Urothelium cell line (cell line): ENCODE data around the gene DPF1.

ENCODE experiments used
- DNase-seq: peaks from one replicate; pipeline ENCODE4 v3.0.0; 2011; ENCODE audit warnings: low spot score, mixed read lengths
- FAIRE-seq: peaks from 2 replicates; lab custom pipeline; 2011; peaks lifted over from hg19 to GRCh38; lab: Jason Lieb, UNC

Gene DPF1

DNA sequence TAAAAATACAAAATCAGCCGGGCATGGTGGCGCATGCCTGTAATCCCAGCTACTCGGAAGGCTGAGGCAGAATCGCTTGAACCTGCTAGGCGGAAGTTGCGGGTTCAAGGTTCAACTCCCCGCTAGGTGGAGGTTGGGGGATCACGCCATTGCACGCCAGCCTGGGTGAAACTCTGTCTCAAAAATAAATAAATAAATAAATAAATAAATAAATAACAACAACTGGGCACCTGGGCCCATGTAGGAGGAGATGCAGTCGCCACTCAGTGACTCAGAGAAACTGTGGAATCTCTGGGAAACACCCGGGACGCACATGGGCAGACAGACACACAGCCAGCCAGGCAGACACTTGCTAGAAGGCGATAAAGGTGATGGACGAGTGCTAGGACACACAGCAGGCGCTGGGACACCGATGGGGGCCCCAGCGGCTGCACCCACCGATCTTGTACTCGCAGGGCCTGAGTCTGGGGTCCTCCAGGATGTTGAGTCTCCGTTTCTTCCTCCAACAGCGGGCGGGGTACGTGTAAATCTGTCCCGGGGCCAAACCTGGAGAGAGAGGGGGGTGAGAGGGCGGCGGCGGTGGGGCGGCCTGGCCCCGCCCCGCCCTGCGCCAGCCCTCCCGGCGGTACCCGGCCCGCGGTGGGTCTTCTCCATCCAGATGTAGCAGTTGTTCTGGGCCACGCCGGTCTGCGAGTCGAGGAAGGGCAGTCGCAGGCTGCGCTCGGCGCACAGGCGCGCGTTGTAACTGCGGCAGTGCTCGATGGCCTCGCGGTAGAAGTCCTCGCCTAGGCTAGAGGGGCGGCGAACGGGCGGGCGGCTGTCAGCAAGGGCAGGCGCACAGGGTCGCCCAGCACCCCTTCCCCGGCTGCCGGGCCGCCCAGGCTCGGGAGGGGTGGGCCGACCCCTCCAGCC, 1.8 kb downstream of the DPF1 start:
- DNase-seq (no peak), FAIRE-seq (no peak)

DNA sequence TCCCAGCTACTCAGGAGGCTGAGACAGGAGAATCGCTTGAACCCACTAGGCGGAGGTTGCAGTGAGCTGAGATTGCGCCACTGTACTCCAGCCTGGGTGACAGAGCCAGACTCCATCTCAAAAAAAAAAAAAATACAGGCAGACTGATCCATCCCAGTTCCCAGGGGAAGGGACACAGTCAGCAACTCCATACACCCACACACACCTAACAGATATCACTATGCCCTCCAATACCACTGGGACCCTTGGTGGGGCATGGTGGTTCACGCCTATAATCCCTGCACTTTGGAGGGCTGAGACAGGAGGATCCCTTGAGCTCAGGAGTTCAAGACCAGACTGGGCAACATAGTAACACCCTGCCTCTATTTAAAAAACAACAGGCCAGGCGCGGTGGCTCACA, 2.6 kb downstream of the DPF1 start:
- FAIRE-seq (no peak), DNase-seq (no peak)

DNA sequence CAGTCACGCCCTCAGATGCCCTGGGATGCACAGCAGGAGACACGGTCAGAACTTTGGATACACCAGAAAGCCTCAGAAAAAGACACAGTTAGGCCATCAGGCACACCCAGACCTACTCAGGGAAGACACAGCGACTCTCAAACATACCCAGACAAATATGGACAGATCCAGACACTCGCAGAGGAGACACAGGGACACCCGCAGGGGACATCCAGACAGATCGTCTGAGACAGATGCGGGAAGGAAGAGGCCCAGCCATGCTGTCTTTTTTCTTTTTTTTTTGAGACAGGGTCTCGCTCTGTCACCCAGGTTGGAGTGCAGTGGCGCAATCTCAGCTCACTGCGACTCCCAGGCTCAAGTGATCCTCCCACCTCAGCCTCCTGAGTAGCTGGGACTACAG, 4.8 kb downstream of the DPF1 start:
- FAIRE-seq (no peak), DNase-seq (no peak)

DNA sequence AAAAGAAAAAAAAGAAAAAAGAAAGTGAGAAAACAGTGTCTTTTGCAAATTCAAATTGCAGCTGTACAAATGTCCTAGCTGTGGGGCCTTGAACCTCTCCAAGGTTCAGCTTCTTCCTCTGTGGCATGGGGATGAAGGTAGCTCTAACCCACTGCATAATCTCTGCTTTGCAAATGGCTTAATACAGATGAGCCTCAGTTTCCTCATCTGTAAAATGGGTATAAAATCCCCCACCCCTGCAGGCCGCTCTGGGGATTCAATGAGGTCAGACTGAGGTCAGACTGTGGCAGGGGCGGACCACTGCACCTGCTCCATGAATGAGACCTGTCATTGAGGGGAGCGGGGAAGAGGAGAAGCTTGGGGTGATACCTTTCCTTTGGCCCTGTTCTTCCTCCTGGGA, 5.8 kb downstream of the DPF1 start:
- DNase-seq: no peak
- no peak for FAIRE-seq

- FAIRE-seq: no peak
- DNase-seq: no peak
Observed at GRCh38 chr19:38216785-38217641, 7.0 kb downstream of the DPF1 start.

GRCh38 chr19:38213911-38214625, 10.0 kb downstream of the DPF1 start:
- DNase-seq (peak; percentile 83), FAIRE-seq (peak; percentile 89)

DNA sequence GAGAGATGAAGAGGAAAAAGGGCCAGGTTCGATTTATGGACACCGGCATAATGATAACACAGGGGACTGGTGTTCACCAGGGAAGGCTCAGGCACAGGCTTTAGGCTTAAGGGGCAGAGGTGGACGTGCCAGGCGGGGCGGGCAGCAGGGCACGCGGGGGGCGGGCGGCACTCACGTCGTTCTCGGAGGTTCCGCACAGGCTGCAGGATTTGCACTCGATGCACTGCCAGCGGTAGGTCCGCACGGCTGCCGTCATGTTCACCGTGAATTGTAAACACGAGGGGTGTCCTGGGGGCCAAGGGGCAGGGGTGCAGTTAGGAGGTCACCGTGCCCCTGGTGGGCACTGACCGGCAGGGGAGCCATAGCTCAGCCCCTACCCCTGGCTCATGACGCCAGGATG, 10.6 kb downstream of the DPF1 start:
- DNase-seq: no peak
- no peak for FAIRE-seq

DNA sequence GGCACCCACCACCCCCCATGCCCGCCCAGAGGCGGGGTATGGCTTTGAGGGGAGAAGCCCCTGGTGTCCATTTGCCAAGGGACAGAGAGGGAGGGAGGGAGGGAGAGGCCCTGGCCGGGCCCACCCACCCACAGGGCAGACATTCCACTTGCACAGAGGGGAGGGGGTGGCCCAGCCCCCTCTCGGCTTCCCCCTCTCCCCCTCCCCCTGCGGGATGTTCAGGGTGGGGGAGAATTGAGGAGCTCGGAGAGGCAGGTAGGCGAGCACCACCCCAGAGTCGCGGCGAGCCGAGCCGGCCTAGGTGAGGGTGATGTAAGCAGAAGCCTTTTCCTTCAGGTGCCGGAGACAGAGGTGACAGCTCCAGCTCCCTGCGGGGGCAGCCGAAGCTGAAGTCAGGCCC, 12.3 kb downstream of the DPF1 start:
- FAIRE-seq (no peak), DNase-seq (no peak)

DNA sequence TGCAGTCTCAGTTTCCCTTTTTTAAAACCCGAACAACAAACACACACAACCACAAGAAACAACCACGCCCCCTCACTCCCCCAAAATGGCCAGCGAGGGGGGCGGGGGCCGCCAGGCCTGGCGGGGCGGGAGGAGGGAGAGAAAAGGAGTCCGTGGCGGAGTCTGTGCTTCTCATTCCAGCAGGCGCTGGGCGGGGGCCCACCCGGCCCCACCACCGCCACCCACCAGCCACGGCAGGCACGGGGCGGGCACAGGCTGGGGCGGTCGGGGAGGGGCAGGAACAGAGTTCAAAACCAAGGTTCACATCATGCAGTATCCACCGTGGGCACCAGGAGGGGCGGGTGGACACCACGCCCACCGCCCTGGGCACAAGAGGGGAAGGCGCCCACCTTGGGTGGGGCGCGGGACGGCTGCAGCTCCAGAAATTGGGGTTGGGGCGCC, 12.9 kb downstream of the DPF1 start:
- DNase-seq: no peak
- no peak for FAIRE-seq

DNA sequence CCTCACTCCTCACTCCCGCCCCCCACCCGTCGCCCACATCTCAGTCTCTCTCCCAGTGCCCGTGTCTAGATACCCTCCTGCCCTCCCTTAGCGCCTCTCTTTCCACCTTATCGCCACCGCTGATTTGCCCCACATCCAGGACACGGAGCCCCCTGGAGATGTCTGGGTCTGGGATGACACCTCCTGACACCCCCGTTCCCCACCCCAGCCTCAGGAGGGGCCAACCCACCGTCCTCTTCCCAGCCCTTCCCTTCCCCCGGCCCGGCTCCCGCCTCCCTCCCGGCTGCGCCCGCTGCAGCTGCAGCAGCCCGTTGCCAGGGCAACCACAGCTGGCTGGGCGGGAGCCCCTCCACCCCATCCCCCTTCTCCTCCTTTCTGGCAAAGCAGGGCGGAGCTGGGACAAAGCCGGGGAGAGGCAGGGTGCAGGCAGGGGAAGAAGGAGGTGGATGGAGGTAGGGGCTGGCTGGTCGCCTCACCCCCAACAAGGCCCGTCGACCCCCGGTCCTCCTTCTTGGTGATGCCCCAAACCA, 13.5 kb downstream of the DPF1 start:
- no peak for DNase-seq
- no peak for FAIRE-seq

DNA sequence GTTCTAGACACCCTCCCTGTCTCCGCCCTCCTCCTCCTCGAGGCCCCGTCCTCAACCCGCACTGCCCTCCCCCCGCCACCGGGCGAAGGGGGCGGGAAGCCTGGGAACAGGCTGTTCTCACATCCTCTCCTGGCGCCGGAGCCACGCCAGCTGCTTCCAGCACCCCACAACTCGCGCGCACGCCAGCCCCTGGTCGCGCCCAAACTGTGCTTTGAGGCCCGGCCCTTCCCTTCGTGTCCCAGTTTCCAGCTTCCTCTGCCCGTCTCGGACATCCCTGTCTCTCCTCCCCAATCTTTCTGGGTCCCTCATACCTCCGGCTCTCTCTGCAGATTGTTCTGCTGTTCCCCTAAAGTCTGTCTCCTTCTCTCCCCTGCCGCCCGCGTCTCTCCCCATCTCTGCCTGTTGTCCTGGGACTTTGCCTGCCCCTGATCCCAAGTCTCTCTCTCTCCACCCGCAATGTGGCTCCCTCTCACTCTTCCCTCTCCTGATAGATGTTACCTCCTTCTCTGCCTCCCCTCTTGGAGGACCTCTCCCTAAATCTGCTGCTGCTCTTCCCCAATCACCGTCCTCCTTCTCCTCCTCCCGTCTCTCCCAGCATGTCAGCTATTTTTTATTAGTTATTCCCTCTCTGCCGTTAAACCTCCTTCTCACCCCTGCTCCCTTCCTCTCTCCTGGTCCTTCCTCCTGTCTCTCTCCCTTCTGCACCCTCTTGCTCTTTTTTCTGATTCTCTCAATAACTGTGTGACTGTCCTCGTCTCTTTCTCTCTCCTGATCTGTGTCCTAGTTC, 14.2 kb downstream of the DPF1 start:
- DNase-seq: no peak
- no peak for FAIRE-seq

DNA sequence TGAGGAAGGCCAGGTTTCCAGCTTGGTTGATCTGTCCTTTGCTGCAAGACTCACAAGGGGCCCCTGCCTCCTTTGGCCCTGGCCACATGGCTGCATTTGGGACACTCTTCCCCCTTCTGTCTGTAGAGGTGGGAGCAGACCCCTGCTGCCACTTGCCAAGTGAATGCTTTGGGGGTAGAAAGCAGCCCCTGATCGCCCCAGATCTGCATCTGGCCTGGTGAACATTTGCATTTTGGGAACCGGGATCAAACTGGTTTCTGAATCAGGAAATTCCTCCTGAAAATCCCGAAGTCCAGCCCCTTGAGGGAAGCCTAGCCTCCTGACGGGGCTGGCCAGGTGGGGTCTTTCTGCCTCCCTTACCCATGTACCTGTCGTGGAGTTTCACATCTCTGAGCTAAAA, 14.9 kb downstream of the DPF1 start:
- DNase-seq: no peak
- no peak for FAIRE-seq

GRCh38 chr19:38208571-38208970, 15.5 kb downstream of the DPF1 start:
- FAIRE-seq: no peak

GRCh38 chr19:38207543-38207942, 16.5 kb downstream of the DPF1 start:
- FAIRE-seq (no peak), DNase-seq (no peak)

More at GRCh38 chr19:38208571-38208970, 15.5 kb downstream of the DPF1 start:
- no peak for DNase-seq

GRCh38 chr19:38206928-38207327, 17.1 kb downstream of the DPF1 start:
- DNase-seq (no peak), FAIRE-seq (no peak)

GRCh38 chr19:38206006-38206745, 17.8 kb downstream of the DPF1 start:
- no peak for FAIRE-seq

DNA sequence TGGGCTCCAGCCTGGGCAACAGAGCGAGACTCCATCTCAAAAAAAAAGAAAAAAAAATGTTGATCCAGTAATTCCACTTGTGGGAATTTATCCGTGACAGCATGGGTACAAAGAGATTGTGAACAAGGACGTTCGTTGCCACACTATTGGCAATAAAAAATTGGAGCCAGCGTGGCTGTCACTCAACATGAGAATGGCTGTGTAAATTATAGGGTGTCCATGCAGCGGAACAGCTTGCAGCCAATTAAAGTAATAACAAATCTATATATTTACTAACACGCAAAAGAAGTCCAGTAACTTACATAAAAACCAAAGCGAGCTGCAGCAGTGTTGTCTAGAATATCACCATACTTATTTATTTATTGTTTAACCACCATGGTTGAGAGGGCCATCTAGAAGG, 19.3 kb downstream of the DPF1 start:
- FAIRE-seq (no peak), DNase-seq (no peak)

More at GRCh38 chr19:38206006-38206745, 17.8 kb downstream of the DPF1 start:
- DNase-seq: no peak

DNA sequence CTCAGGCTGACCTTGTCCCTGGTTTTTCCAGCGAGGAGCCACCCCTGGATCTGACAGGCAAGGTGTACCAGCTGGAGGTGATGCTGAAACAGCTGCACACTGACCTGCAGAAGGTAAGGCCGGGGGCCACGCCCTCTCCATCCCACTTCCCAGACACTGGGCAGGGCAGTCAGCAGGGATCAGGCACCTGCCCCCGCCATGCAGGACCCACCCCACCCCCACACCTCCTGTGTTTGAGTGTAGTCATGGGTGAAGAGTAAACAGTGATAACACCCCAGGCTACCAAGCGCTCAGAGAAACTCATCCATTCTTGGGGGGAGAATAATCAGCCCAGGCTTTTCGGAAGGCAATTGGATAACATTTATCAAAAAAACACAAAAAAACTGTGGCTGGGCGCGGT, 19.9 kb downstream of the DPF1 start:
- DNase-seq: no peak
- no peak for FAIRE-seq

GRCh38 chr19:38203197-38203596, 20.8 kb downstream of the DPF1 start:
- FAIRE-seq (no peak), DNase-seq (no peak)
